HG02610 (cell line): ENCODE results near the gene EFEMP2.
"Not testable (repeated sequence)": the region's sequence is repeated elsewhere in the genome, so short reads cannot be mapped to it uniquely, and the experiment has no call there.

Experiments used
- ATAC-seq: cut with Tn5 transposase; IDR thresholded peaks from one replicate; pipeline ENCODE4 v1.9.1; 2021; ENCODE audit warnings: mild to moderate bottlenecking, moderate library complexity; ENCODE audit not compliant: unreplicated experiment

EFEMP2 gene

DNA sequence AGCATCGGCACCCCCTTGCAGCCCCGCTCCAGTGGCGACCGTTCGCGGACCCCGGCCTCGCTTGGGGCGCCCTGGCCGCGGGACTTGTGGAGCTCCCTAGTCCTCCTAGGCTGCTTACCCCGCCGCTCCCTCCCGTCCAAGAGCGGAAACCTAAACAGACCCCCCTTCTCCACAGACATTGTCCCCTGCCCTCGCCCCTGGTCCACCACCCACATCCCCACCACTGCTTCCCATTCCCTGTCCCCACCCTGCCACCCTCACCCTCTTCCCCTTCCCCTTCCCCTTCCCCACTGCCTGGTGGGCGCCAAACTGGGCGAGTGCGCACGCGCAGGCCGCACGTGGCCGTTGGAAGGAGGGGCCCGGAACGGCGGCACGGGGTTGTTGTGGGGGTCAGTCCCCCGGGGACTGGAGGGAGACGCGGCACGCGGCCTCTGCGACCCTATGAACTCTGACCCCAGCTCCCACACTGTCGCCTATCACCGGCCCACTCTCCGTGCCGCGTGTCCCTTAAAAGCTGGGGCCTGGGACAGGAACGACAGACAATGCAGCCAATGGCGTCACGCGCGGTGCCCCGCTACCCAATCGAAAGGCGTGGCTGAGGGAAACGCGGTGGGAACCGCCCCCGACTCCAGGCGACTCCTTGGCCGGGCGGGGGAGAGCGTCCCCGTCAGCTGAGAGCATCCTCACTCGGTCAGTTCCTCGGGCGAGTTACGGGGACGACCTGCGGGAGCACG is 39.1 kb downstream of the EFEMP2 start, which contains the start of gene SNX32:
TSS of gene SNX32 (plus strand) at position 667 of the 734 bp plus-strand sequence. CDS start 103 bp downstream, outside the sequence.
- ATAC-seq = peak; percentile 93

DNA sequence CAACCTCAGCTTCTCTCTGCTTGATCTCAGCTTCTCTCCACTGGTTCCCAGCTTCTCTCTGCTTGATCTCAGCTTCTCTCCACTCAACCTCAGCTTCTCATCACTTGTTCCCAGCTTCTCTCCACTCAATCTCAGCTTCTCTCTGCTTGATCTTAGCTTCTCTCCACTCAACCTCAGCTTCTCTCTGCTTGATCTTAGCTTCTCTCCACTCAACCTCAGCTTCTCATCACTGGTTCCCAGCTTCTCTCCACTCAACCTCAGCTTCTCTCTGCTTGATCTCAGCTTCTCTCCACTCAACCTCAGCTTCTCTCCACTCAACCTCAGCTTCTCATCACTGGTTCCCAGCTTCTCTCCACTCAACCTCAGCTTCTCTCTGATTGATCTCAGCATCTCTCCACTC is 40.4 kb downstream of the EFEMP2 start:
- not testable (repeated sequence) for ATAC-seq

DNA sequence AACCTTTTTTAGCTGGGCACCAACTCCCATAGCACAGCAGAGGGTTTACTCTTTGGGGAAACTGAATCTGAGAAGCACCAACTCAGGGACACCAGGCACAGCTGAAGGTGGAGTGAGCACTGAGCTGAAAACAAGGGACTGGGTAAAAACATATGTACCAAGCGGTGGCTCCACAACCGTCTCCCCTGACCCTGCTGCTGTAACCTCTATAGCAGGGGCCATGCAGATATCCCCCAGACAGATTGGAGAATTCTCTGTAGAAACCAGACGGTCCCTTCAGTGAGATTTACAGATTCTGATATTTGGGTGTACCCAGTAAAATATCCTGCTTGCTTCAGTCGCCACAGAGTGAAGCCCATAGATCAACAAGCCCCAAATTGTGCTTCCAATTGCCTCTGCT is 43.1 kb downstream of the EFEMP2 start:
- no peak for ATAC-seq

DNA sequence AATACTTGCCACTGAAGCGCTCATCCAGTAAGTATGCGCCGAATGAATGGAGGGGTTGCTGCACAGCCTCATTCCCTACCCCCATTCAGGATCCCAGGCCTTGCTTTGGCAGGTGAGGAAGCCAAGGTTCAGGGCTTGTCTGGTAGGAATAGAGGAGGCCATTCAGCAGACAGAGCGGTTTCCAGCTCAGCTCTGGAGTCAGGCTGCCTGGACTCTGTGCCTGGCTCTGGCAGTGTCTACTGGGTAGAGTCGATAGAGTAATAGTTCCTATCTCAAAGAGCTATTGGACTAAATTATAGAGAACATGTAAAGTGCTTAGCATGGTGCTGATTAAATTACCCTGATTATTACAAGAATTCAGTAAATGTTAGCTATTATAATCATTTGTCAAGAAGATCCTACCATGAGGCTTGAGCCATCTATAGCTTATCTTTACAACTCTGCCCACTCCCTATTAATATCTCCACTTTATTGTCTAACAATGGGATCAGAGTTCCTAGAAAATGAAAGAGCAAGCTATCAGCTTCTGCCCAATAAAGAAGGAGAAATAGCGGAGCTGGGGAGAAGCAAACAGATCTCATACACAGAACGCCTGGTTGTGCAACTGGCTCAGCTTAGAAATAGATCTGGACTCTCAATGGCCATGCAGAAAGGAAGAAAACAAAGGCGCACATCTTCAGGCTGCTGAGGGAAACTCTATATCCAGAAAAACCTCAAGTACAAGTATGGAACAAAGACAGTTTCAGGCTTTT is 45.4 kb downstream of the EFEMP2 start:
- ATAC-seq = no peak

DNA sequence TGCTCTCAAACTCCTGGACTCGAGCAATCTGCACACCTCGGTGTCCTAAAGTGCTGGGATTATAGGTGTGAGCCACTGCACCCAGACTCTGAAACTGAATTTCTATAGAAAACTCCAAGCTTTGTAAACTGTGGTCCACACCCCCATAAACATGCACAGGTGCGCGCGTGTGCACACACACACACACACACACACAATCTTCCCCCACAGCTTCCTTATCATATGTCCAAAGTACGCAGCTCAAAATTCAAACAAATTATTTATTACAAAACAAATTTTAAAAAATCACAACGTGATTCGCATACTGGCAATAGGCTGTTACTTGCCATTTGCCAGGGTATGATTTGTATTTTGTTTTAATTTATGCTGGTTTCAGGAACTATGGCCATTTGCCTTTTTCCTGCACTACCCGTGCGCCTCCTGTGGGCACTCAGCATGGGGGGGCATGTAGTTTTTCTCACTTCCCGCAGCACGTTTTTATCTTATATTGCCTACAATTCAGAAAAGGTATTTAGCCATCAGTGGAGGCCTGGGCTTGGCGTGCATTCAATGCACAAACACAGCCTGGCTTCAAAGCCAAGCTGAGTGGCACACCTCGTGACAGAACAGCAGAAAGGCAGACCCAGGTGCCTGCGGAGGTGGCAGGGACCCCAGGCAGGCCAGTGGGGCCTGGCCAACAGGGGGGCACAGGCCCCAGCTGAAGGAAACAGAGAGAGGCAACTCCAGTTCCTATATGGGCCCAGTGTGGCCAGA is 49.6 kb downstream of the EFEMP2 start:
- no peak for ATAC-seq

DNA sequence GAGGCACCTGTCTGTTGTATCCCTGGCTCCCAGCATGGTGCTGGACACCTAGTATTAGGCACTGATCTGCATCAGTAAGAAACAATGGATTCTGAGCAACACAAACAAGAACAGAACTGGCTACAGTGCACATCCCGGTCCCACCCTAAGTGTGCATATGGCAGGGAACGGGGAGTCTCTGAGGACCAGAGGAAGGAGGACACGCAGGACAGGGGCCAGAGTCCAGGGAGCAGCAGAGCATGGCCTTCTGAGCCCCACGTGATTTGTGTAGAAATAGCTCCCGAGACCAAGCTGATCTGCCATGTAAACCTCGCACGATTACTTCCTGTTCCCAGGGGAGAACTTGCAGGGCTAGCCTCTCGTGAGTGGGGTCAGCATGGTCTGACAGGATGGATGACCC is 51.5 kb downstream of the EFEMP2 start:
- no peak for ATAC-seq

DNA sequence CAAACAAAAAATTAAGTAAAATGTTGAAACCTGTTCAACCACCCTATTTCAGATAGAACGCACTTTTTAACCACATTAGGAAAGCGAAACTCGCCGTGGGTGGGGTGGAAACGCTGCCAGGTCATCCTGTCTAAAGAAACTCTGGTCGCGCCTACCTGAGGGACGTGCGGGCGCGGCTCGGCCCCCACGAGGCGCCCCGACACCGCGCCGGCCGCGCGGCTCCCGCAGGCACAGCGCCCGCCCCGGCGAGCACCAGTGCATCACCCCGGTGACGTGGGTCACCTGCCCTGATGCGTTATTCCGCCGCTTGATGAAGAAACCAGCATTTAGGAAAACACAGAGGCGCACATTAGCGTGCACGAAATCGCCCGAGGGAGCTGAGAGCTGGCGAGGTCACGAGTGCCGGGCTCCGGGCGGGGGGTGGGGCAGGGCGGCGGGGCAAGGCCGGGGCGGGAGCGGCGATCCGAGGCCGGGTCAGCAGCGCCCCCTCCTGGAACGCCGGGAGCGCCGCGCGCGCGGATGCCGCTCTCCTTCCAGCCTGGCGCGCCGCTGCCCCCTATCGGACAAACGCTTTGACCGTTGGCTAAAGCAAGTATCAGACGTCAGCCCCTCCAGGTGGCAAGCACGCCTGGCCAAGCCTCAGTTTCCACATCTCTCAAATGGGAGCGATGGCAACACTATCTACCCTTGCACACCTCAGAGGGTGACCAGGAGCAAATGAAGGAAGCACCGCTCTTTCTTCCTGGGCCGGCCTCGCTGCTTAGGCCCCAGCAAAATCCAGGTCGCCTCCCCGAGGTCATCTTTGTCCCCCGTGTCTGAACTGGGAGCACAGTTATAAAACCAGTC is 54.5 kb downstream of the EFEMP2 start:
- peak; percentile 69 for ATAC-seq

DNA sequence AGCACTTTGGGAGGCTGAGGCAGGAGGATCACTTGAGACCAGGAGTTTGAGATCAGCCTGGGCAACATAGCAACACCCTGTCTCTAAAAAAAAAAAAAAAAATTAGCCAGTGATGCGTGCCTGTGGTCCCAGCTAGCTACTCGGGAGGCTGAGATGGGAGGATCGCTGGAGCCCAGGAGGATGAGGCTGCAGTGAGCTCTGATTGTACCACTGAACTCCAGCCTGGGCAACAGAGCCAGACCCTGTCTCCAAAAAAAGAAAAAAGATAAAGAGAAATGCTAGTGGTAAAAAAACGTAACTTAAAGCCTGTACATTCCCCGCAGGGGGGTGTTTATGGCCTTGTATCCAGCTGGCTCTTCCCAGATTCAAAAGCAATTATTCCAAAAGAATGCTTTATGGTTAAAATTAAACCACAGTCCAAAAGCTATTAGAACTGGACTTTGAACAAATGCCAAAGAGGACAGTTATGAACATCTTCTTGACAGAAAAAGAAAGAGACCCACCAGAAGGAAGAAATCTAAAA is 55.2 kb downstream of the EFEMP2 start:
- no peak for ATAC-seq

DNA sequence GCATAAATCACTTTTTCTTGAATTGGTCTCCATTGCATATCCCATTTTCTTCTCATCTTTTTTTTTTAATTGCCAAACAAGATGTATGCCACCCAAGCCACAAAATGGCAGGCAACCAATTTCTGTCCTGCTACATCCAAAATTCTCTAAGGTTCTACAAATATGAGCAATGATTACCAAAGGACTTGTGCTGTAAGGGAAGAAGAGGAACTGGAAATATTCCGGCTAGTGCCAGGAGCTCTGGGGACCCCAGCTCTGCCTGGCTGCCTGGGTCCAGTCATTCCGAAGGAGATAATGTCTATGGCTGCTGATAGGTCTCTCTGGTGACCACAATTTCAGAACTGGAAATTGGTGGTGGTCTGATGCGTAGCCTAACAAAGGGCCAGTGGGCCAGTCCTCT is 55.9 kb downstream of the EFEMP2 start:
- no peak for ATAC-seq
